Mesenchymal stem cell (in vitro differentiated cells and primary cell): ENCODE data around the gene SLC9A7. TPM values are rescaled to one million over a fixed set of nuclear protein-coding genes. Genes with fewer than 3 reads are reported as not detected.

ENCODE experiments used
- DNase-seq: peaks from one replicate; pipeline ENCODE4 v3.0.0-alpha.2; 2013
- H2AFZ ChIP-seq: one replicate; pipeline ENCODE4 v1.6.1; 2013; ENCODE audit warnings: low read depth, mild to moderate bottlenecking, control low read depth, inconsistent platforms, low read length, moderate library complexity
- H2AK5ac ChIP-seq: 2 replicates; pipeline ENCODE4 v1.6.1; 2013; ENCODE audit warnings: low read length, moderate library complexity, mild to moderate bottlenecking, inconsistent platforms; ENCODE audit not compliant: severe bottlenecking
- H2BK120ac ChIP-seq: one replicate; pipeline ENCODE4 v1.6.1; 2013; ENCODE audit warnings: low read depth, mild to moderate bottlenecking, inconsistent platforms, low read length, moderate library complexity
- H2BK12ac ChIP-seq, 2 experiments: one replicate each; pipeline ENCODE4 v1.6.1; 2013; ENCODE audit warnings: inconsistent platforms in 2 of 2, low read length in 2 of 2, mild to moderate bottlenecking in 2 of 2, moderate library complexity in 2 of 2, control low read depth in 1 of 2
- H2BK15ac ChIP-seq: one replicate; pipeline ENCODE4 v1.6.1; 2013; ENCODE audit warnings: mild to moderate bottlenecking, low read depth, inconsistent platforms; ENCODE audit not compliant: poor library complexity, severe bottlenecking
- H2BK5ac ChIP-seq: 2 replicates; pipeline ENCODE4 v1.6.1; 2013; ENCODE audit warnings: low read depth, mild to moderate bottlenecking, low read length, control low read depth, inconsistent platforms; ENCODE audit not compliant: poor library complexity, severe bottlenecking
- H3K14ac ChIP-seq, 2 experiments: one replicate each; pipeline ENCODE4 v1.6.1; 2013; ENCODE audit warnings: inconsistent platforms in 2 of 2, low read length in 2 of 2, control low read depth in 1 of 2, mild to moderate bottlenecking in 1 of 2, moderate library complexity in 1 of 2
- H3K18ac ChIP-seq, 2 experiments: one replicate each; pipeline ENCODE4 v1.6.1; 2013; ENCODE audit warnings: inconsistent platforms in 2 of 2, low read length in 2 of 2, control low read depth in 1 of 2, low read depth in 1 of 2, mild to moderate bottlenecking in 1 of 2
- H3K23ac ChIP-seq, 2 experiments: one replicate each; pipeline ENCODE4 v1.6.1; 2013; ENCODE audit warnings: inconsistent platforms in 2 of 2, low read length in 2 of 2, mild to moderate bottlenecking in 2 of 2, moderate library complexity in 2 of 2, control low read depth in 1 of 2
- H3K27ac ChIP-seq: 2 replicates; pipeline ENCODE4 v1.5.1; 2013; ENCODE audit warnings: mild to moderate bottlenecking, moderate library complexity, low read length, control low read depth, inconsistent platforms; ENCODE audit not compliant: poor library complexity, severe bottlenecking
- H3K27me3 ChIP-seq, 2 experiments: 2 replicates each; pipeline versions ENCODE4 v1.6.1 to v1.7.0; 2013; ENCODE audit warnings: low read length in 2 of 2, mild to moderate bottlenecking in 2 of 2, moderate library complexity in 2 of 2, control low read depth in 1 of 2, inconsistent platforms in 1 of 2; ENCODE audit not compliant: control insufficient read depth in 1 of 2, insufficient read depth in 1 of 2
- H3K36me3 ChIP-seq, 2 experiments: 2 replicates each; pipeline versions ENCODE4 v1.6.1 to v1.7.0; 2013; ENCODE audit warnings: low read length in 2 of 2, control low read depth in 1 of 2, inconsistent platforms in 1 of 2, low read depth in 1 of 2, mild to moderate bottlenecking in 1 of 2; ENCODE audit not compliant: insufficient read depth in 2 of 2, control insufficient read depth in 1 of 2
- H3K4ac ChIP-seq, 2 experiments: one replicate each; pipeline ENCODE4 v1.6.1; 2013; ENCODE audit warnings: inconsistent platforms in 2 of 2, low read length in 2 of 2, mild to moderate bottlenecking in 2 of 2, moderate library complexity in 2 of 2, control low read depth in 1 of 2, low read depth in 1 of 2
- H3K4me1 ChIP-seq: 2 replicates; pipeline ENCODE4 v1.6.1; 2013; ENCODE audit warnings: low read depth, low read length, control low read depth; ENCODE audit not compliant: control insufficient read depth, insufficient read depth
- H3K4me2 ChIP-seq: 2 replicates; pipeline ENCODE4 v1.6.1; 2013; ENCODE audit warnings: low read length, mild to moderate bottlenecking, inconsistent platforms; ENCODE audit not compliant: poor library complexity, severe bottlenecking
- H3K4me3 ChIP-seq, 2 experiments: 2 replicates each; pipeline versions ENCODE4 v1.5.1 to v1.7.0; 2013; ENCODE audit warnings: low read length in 2 of 2, mild to moderate bottlenecking in 2 of 2, control low read depth in 1 of 2, low read depth in 1 of 2; ENCODE audit not compliant: insufficient read depth in 1 of 2
- H3K79me1 ChIP-seq: replicated peaks from 2 replicates; pipeline ENCODE4 v1.6.1; 2013; ENCODE audit warnings: mild to moderate bottlenecking, control low read depth, low read length, inconsistent platforms; ENCODE audit not compliant: poor library complexity, severe bottlenecking
- H3K9ac ChIP-seq: 2 replicates; pipeline ENCODE4 v1.7.0; 2013; ENCODE audit warnings: mild to moderate bottlenecking, low read length, moderate library complexity
- H3K9me3 ChIP-seq: 2 replicates; pipeline ENCODE4 v1.7.0; 2013; ENCODE audit warnings: mild to moderate bottlenecking, low read length; ENCODE audit not compliant: control insufficient read depth
- H4K8ac ChIP-seq: one replicate; pipeline ENCODE4 v1.6.1; 2013; ENCODE audit warnings: inconsistent platforms, mild to moderate bottlenecking, low read length, moderate library complexity
- H4K91ac ChIP-seq: one replicate; pipeline ENCODE4 v1.6.1; 2013; ENCODE audit warnings: mild to moderate bottlenecking, low read length, inconsistent platforms
- WGBS: methylation state at CpG from one replicate; pipeline ENCODE4 v1.1.7; 2013; ENCODE audit warnings: mixed read lengths; 5-methylcytosine and 5-hydroxymethylcytosine counted together
- polyA plus RNA-seq, 2 experiments: library from polyadenylated mRNA; stranded (reverse); fragments of 200-250 nt; gene quantifications; one replicate each; pipeline ENCODE4 v1.2.3, GENCODE V29; 2013

The SLC9A7 gene
- 1.7 TPM for polyA plus RNA-seq (2013, experiment 1 of 2)
- 1.7 TPM for polyA plus RNA-seq (2013, experiment 2 of 2)

GRCh38 chrX:46758956-46759644 lies at the start of gene SLC9A7:
TSS of gene SLC9A7 (minus strand) at chrX:46759118. CDS start at chrX:46759029, 89 bp downstream.
- H3K4ac ChIP-seq = peak within 1 kb of the TSS in 1 of 2 experiments; percentile 10

GRCh38 chrX:46805270-46805669 lies 46.4 kb upstream of the SLC9A7 start:
- Histone ChIP-seq H3K4me2 (no peak overlapping the region), H3K9me3 (no peaks in the 10 kb centered on the region), H3K27me3 (peaks cover 0 to 34% of the 10 kb centered on the region in 2 experiments), H2BK15ac (no peak overlapping the region), H3K9ac (no peak overlapping the region), H2BK120ac (no peak overlapping the region), H3K79me1 (no peaks in the 10 kb centered on the region), H3K4me1 (no peaks in the 10 kb centered on the region), H4K91ac (no peak overlapping the region), H2AFZ (no peak overlapping the region), H3K27ac (no peak overlapping the region), H3K4me3 (no peak overlapping the region), H3K36me3 (no peaks in the 10 kb centered on the region), H3K14ac (no peak overlapping the region), H2AK5ac (no peak overlapping the region), H2BK5ac (no peak overlapping the region), H4K8ac (no peak overlapping the region), H3K18ac (no peak overlapping the region), H2BK12ac (no peak overlapping the region), H3K4ac (no peak overlapping the region), H3K23ac (no peak overlapping the region)
- 86% methylated on average over 1 of the region's 2 CpGs for WGBS
- no peak for DNase-seq

More at GRCh38 chrX:46758956-46759644, at the start of gene SLC9A7:
- H3K27ac ChIP-seq = no peak within 1 kb of the TSS
- no peaks in the 10 kb centered on the region for H3K36me3 ChIP-seq
- peak within 1 kb of the TSS in 1 of 2 experiments; percentile 8 for H3K14ac ChIP-seq
- H2BK120ac ChIP-seq = no peak within 1 kb of the TSS
- peak within 1 kb of the TSS; percentile 71 to 86 for H3K4me3 ChIP-seq
- no peak within 1 kb of the TSS for H4K8ac ChIP-seq
- no peak within 1 kb of the TSS for H2BK12ac ChIP-seq
- H3K4me2 ChIP-seq = peak within 1 kb of the TSS; percentile 74
- H3K27me3 ChIP-seq = no peaks in the 10 kb centered on the region
- H2AK5ac ChIP-seq = no peak within 1 kb of the TSS
- no peak within 1 kb of the TSS for H3K23ac ChIP-seq
- H3K9me3 ChIP-seq = peaks cover 14% of the 10 kb centered on the region
- H2BK15ac ChIP-seq = peak within 1 kb of the TSS; percentile 23
- H2BK5ac ChIP-seq = no peak within 1 kb of the TSS
- DNase-seq = peak; percentile 52
- peaks cover 3% of the 10 kb centered on the region for H3K4me1 ChIP-seq
- H2AFZ ChIP-seq = peak within 1 kb of the TSS; percentile 36
- WGBS = 0% methylated on average over 33 of the region's 85 CpGs
- peak within 1 kb of the TSS; percentile 80 for H3K9ac ChIP-seq
- no peaks in the 10 kb centered on the region for H3K79me1 ChIP-seq
- peak within 1 kb of the TSS in 1 of 2 experiments; percentile 11 for H3K18ac ChIP-seq
- H4K91ac ChIP-seq = peak within 1 kb of the TSS; percentile 61

GRCh38 chrX:46803140-46803539 lies 44.2 kb upstream of the SLC9A7 start:
- H2BK120ac ChIP-seq = no peak overlapping the region
- H3K4me3 ChIP-seq = no peak overlapping the region
- no peaks in the 10 kb centered on the region for H3K36me3 ChIP-seq
- 69% methylated on average over 3 of the region's 3 CpGs for WGBS
- no peaks in the 10 kb centered on the region for H3K4me1 ChIP-seq
- H3K9me3 ChIP-seq = no peaks in the 10 kb centered on the region
- no peak overlapping the region for H2BK15ac ChIP-seq
- H3K27ac ChIP-seq = no peak overlapping the region
- no peak overlapping the region for H2BK5ac ChIP-seq
- no peak overlapping the region for H4K91ac ChIP-seq
- DNase-seq = no peak
- H2AK5ac ChIP-seq = no peak overlapping the region
- H3K4me2 ChIP-seq = no peak overlapping the region
- no peak overlapping the region for H3K18ac ChIP-seq
- H3K4ac ChIP-seq = no peak overlapping the region
- no peak overlapping the region for H3K14ac ChIP-seq
- peaks cover 0 to 24% of the 10 kb centered on the region in 2 experiments for H3K27me3 ChIP-seq
- no peak overlapping the region for H2BK12ac ChIP-seq
- H2AFZ ChIP-seq = no peak overlapping the region
- H3K23ac ChIP-seq = no peak overlapping the region
- no peaks in the 10 kb centered on the region for H3K79me1 ChIP-seq
- no peak overlapping the region for H3K9ac ChIP-seq
- no peak overlapping the region for H4K8ac ChIP-seq

- Histone ChIP-seq H2AFZ (no peak overlapping the region), H4K91ac (no peak overlapping the region), H3K4ac (no peak overlapping the region), H2AK5ac (no peak overlapping the region), H2BK15ac (no peak overlapping the region), H2BK120ac (no peak overlapping the region), H3K9ac (no peak overlapping the region), H2BK5ac (no peak overlapping the region), H4K8ac (no peak overlapping the region), H3K27ac (no peak overlapping the region), H3K4me2 (no peak overlapping the region), H3K23ac (no peak overlapping the region), H3K14ac (no peak overlapping the region), H3K9me3 (no peaks in the 10 kb centered on the region), H3K18ac (no peak overlapping the region), H3K27me3 (peaks cover 0 to 5% of the 10 kb centered on the region in 2 experiments), H3K4me1 (peaks cover 4% of the 10 kb centered on the region), H2BK12ac (no peak overlapping the region), H3K79me1 (no peaks in the 10 kb centered on the region), H3K36me3 (no peaks in the 10 kb centered on the region), H3K4me3 (no peak overlapping the region)
- WGBS = 60% methylated on average over 5 of the region's 8 CpGs
- peak; percentile 61 for DNase-seq
Measured at GRCh38 chrX:46796574-46797191, 37.8 kb upstream of the SLC9A7 start.
